WI38 (cell line): ENCODE data around the gene MIF4GD.

Source experiments
- H3K4me3 ChIP-seq: 2 replicates; pipeline ENCODE4 v1.5.1; 2011; ENCODE audit warnings: low read depth, mild to moderate bottlenecking, control low read depth, low read length
- CTCF ChIP-seq: IDR thresholded peaks from 2 replicates; pipeline ENCODE4 v1.5.1; 2012; ENCODE audit warnings: low read depth, mild to moderate bottlenecking, control low read depth, low read length

The MIF4GD gene

GRCh38 chr17:75313941-75314551, 43.0 kb upstream of the MIF4GD start:
- no peak for TF ChIP-seq CTCF

GRCh38 chr17:75308732-75309629, 38.0 kb upstream of the MIF4GD start:
- no peak overlapping the region for H3K4me3 ChIP-seq
- TF ChIP-seq CTCF, result no peak

More at GRCh38 chr17:75313941-75314551, 43.0 kb upstream of the MIF4GD start:
- no peak overlapping the region for H3K4me3 ChIP-seq

DNA sequence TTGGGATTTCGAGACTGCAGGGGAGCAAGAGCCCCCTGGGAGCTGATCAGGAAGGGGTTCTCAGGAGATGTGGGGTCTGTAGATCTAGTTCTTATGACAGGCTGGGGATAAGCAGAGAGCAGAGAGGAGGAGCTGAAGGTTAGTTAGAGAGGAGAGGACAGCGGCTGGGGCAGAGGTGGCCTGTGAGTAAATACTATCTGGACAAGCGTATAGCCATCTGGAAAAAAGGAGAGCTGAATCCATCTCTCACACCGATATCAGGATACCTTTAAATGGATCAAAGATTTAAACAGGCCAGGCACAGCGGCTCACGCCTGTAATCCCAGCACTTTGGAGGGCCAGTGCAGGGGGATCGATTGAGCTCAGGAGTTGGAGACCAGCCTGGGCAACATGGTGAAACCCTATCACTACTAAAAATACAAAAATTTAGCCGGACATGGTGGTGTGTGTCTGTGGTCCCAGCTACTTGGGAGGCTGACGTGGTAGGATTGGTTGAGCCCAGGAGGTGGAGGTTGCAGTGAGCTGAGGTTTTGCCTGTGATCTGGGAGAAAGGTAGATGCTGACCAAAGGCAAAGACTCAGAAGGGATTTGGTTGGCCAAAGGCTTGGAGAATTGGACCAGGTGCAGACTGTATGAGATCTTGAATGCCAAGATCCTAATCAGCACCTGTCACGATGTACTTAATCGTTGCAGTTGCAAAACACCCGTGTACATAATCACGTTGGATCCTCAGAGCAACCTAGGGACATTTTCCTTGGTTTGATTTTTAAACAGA, 37.1 kb upstream of the MIF4GD start:
- no peak for TF ChIP-seq CTCF
- H3K4me3 ChIP-seq, result no peak overlapping the region

DNA sequence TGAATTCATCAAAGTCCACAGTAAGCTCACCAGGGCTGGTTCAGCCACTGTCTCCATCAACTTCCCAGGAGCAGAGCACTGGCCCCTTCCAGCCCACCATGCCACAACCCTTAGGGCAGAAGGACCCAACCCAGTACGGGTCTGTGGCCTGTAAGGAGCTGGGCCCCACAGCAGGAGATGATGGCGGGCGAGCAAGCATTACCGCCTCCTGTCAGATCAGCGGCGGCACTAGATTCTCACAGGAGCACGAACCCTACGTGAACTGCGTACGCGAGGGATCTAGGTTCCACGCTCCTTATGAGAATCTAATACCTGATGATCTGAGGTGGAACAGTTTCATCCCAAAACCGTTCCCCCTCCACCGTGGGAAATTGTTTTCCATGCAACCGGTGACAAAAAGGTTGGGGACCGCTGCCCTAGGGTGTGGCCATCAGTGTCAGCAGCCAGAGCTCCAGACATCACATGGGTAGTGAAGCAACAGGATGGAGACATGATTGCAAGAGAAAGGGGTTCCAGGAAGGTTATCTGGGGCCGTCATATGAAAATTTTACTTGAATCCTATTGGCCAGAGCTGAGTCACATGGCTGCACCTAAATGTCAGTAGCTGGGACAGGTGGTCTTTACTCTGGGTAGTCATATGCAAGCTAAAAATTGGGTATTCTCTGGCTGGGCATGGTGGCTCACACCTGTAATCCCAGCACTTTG, 30.6 kb upstream of the MIF4GD start:
- TF ChIP-seq CTCF, result no peak
- H3K4me3 ChIP-seq, result no peak overlapping the region

DNA sequence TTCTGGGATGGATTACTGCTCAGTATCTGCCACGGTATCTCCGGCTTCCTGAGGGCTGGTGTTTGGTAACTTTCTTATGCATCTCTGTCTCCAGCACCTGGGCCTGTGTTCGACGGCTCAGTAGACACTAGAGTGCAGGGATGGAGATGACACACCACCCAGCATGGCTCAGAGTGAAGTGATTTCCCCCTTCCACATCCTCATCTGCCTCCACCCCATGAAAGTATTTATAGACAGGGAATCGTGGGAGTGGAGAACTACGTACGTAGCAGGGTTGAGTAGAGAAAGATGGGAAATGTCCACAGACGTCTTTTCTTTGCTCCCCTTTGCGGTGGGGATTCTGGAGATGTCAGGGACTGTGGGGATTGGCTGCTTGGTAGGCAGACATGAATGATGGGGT, 30.0 kb upstream of the MIF4GD start:
- TF ChIP-seq CTCF, result no peak
- H3K4me3 ChIP-seq, result no peak overlapping the region

DNA sequence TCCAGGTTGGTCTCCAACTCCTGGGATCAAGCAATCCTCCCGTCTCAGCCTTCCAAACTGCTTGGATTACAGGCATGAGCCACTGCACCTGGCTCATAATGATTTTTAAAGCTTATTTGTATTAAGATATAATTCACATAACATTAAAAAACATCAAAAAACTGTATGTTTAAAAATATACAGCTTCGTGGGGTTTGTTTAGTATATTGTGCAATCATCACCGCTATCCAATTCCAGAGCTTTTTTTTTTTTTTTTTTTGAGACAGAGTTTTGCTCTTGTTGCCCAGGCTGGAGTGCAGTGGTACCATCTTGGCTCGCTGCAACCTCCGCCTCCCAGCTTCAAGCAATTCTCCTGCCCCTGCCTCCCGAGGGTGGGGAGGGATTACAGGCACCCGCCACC, 29.2 kb upstream of the MIF4GD start:
- no peak for TF ChIP-seq CTCF

More for the DNA sequence above, 29.2 kb upstream of the MIF4GD start:
- no peak overlapping the region for H3K4me3 ChIP-seq
